Omental fat pad (tissue), 4 donors: Measurements from ENCODE around the gene TSEN15. TPM values are rescaled to one million over a fixed set of nuclear protein-coding genes. Genes with fewer than 3 reads are reported as not detected.

Source experiments
- ATAC-seq: fragments of 150-250 bp; one replicate; pipeline ENCODE4 v1.9.1; 2016; ENCODE audit warnings: mild to moderate bottlenecking, moderate library complexity; ENCODE audit not compliant: low FRiP score
- DNase-seq: peaks from one replicate; pipeline ENCODE4 v3.0.0-alpha.2; 2019; ENCODE audit warnings: low spot score
- CTCF ChIP-seq, 3 donors: fragments of 450-650 bp; IDR thresholded peaks; one replicate each; pipeline ENCODE4 v1.5.1; 2016 to 2017; ENCODE audit warnings: antibody characterized with exemption in 3 of 3, mild to moderate bottlenecking in 3 of 3, moderate library complexity in 2 of 3
- total RNA-seq, 4 donors: library from RNA; depleted of rRNA; stranded (reverse); fragments of >200 nt; gene quantifications; one replicate each; pipeline ENCODE4 v1.1.0, GENCODE V29; 2016

Gene TSEN15
- total RNA-seq, 4 donors from 2014 or later: 16.2 to 29.0 (median 23.8) TPM

DNA sequence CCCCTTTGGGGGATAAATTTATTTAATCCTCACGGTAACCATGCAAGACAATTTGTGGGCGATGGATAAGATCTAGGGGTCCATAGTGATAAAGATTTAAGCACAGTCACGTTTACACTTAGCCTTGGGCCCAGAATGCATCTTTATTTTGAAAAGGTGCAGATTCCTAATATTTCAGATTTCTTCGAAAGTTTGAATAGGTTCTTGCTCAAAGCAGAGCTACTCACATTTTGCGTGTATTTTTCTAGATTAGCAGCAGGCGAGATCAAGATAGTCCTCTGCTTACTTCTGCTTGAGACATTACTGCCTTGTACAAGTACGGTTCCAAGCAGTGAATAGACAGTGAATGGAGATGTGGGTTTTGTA, 647 bp downstream of the TSEN15 start:
- TF ChIP-seq CTCF (IDR thresholded peaks at IDR 0.05): no peak
- DNase-seq (no peak), ATAC-seq (no peak)

DNA sequence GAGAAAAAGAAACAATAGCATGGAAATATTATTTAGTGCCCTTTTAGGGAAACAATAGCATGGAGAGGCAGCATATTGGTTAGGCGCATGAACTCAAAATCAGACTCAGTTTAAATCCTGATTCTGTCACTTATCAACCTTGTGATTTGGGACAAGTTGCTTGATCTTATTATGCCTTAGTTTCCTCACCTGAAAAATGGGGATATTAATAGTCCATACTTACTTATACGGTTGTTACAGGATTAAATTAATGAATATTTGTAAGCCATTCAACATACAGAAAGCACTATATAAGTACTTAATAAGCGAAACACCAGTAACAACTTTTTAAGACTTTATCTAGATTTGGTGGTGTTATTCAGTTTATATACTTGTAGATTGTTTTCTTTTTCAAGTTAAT, 1.2 kb downstream of the TSEN15 start:
- ATAC-seq (no peak), DNase-seq (no peak)
- TF ChIP-seq CTCF (IDR thresholded peaks at IDR 0.05): no peak

DNA sequence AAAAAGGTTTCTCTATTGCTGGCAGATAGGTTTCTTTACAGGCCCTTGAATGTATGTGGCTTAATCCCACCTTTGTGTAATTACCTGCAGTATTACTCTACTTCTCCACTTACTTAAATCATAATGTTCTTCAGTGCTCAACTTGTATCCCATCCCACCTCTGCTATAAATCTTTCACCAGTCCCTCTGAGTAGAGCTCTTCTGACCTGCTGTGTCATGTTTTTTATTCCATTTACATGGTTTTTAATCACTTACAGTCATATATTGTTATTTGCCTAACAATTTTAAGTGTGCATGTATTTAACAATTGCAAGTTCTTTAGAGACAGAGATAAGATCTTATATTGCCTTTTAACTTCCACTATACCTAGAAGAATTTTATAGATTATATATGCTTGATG, 2.4 kb downstream of the TSEN15 start:
- DNase-seq: no peak
- TF ChIP-seq CTCF (IDR thresholded peaks at IDR 0.05): no peak
- ATAC-seq: no peak

GRCh38 chr1:184056921-184057555, 5.5 kb downstream of the TSEN15 start:
- peak; percentile 19 for ATAC-seq
- DNase-seq: no peak
- TF ChIP-seq CTCF (IDR thresholded peaks at IDR 0.05): no peak

DNA sequence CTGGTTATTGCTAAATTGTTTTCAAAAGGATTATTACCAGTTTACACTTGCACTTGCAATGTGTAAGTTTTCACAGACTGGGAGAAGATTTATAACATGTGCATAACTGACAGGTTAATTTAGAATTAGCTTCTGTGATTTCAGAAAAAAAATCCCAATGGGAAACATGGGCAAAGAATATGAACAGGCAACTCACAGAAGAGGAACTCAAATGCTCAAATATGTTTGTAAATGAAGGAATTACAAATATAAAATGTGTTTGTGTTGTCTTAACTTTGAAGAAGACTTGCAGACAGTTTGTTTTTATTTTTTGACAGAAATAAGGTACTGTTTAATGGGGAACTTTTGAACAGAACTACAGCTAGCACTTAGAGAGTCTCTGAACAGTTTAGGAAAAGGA, 8.4 kb downstream of the TSEN15 start:
- no peak for TF ChIP-seq CTCF (IDR thresholded peaks at IDR 0.05)
- DNase-seq: no peak
- ATAC-seq: no peak

DNA sequence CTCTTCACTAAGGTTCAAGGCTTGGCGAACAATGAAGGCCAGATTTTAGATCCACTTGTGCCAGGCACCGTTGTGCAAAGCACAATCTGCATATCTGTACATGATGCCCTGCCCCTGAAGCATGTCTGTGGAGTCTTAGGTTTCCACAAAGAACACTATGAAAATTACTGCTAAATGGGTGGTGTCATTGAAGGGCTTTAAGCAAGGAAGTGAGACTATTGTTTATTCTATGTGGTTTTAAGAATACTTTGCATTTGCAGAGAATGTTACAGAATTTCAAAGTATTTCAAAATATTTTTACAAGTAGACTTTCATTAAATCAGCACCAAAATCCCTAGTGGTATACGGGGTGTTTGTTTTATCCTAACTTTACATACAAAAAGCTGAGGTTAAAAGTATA, 8.8 kb downstream of the TSEN15 start:
- no peak for ATAC-seq

More for the DNA sequence above, 8.8 kb downstream of the TSEN15 start:
- DNase-seq: no peak
- no peak for TF ChIP-seq CTCF (IDR thresholded peaks at IDR 0.05)
